ENCODE measurements around the gene FSCN2.

FSCN2 gene

DNA sequence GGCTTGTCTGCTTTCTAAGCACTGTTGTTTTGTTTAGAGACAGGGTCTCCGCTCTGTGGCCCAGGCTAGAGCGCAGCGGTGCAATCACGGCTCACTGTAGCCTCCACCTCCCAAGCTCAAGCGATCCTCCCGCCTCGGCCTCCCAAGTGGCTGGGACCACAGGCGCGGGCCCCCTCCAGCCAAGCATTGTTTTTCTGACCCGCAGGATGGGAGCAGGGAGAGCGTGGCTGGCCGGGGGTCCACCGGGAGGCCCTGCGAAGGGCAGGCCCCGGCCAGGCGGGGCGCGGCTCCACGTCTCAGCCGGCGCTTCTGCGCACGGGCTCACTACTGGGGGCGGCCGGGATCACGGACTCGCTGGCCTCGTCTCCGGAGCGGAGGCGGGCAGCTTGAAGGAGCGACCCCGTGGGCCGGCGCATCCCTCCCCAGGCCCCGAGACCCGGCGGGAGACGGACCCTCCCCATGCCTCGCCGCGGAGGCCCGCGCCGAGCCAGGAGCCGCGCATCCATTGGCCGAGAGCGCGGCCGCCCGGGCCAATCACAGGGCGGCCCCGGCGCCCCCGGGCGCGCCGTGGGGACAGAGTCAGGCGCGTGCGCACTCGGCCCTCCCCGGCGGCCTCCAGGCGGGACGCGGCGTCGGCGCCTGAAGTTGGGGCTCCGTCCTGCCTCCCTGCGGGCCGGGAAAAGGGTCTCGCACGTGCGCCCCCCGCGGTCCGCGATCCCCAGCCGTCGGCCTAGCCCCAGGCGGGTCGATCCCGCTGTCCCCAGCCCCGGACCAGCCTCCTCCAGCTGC lies 40.5 kb upstream of the FSCN2 start:
- no peaks in the 10 kb centered on the region for H3K79me2 ChIP-seq (ENCODE audit: insufficient read depth, low read depth)
- H4K20me1 ChIP-seq (ENCODE audit: insufficient read depth) = no peaks in the 10 kb centered on the region
- no peak overlapping the region for H2AFZ ChIP-seq (ENCODE audit: low read depth)
- TF ChIP-seq, protein P1, sequence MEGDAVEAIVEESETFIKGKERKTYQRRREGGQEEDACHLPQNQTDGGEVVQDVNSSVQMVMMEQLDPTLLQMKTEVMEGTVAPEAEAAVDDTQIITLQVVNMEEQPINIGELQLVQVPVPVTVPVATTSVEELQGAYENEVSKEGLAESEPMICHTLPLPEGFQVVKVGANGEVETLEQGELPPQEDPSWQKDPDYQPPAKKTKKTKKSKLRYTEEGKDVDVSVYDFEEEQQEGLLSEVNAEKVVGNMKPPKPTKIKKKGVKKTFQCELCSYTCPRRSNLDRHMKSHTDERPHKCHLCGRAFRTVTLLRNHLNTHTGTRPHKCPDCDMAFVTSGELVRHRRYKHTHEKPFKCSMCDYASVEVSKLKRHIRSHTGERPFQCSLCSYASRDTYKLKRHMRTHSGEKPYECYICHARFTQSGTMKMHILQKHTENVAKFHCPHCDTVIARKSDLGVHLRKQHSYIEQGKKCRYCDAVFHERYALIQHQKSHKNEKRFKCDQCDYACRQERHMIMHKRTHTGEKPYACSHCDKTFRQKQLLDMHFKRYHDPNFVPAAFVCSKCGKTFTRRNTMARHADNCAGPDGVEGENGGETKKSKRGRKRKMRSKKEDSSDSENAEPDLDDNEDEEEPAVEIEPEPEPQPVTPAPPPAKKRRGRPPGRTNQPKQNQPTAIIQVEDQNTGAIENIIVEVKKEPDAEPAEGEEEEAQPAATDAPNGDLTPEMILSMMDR (conservative IDR thresholded peaks at IDR 0.05; ENCODE audit: low read depth, low read length) = no peak
- no peak overlapping the region for H3K4me2 ChIP-seq
- no peak overlapping the region for H3K4me3 ChIP-seq (IDR thresholded peaks at IDR 0.05; ENCODE audit: insufficient read depth, low read depth, low read length)
- no peak overlapping the region for H3K9ac ChIP-seq
- no peaks in the 10 kb centered on the region for H3K36me3 ChIP-seq (ENCODE audit: insufficient read depth)
- peaks cover 6% of the 10 kb centered on the region for H3K4me1 ChIP-seq (ENCODE audit: low read depth, poor library complexity, severe bottlenecking)
- no peak overlapping the region for H3K27ac ChIP-seq
- peaks cover 74% of the 10 kb centered on the region for H3K27me3 ChIP-seq (ENCODE audit: insufficient read depth, low read depth)

DNA sequence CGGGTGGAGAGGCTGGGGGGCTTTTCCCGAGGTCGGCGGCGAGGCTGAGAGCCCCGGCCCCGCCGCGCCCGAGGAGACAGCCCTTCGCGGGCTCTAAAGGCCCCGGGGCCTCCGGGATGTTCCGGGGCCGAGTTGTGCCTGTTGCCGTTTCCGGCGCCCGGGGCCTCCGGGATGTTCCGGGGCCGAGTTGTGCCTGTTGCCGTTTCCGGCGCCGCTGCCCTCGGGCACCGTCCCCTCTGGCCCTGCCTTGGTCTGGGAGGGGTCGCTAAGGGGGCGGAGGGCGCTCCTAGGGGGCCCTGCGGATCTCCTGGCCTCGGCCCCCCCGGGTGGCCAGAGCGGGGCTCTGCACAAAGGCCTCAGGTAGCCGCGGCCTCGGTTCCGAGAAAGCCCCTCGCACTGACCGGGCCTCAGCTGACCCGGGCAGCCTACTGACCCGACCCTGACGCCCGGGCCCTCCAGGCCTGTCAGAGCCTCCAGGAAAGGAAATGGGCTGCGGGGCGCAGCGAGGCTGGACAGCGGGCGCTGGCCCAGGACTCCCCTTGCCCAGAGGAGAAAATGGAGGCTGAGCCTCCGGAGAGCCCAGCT lies 39.8 kb upstream of the FSCN2 start:
- Histone ChIP-seq H2AFZ (ENCODE audit: low read depth) (no peak overlapping the region), H4K20me1 (ENCODE audit: insufficient read depth) (no peaks in the 10 kb centered on the region), H3K27ac (no peak overlapping the region), H3K4me2 (no peak overlapping the region), H3K27me3 (ENCODE audit: insufficient read depth, low read depth) (peaks cover 74% of the 10 kb centered on the region), H3K4me3 (IDR thresholded peaks at IDR 0.05; ENCODE audit: insufficient read depth, low read depth, low read length) (no peak overlapping the region), H3K4me1 (ENCODE audit: low read depth, poor library complexity, severe bottlenecking) (peaks cover 6% of the 10 kb centered on the region), H3K9ac (no peak overlapping the region), H3K79me2 (ENCODE audit: insufficient read depth, low read depth) (no peaks in the 10 kb centered on the region), H3K36me3 (ENCODE audit: insufficient read depth) (no peaks in the 10 kb centered on the region)
- TF ChIP-seq, protein P1 (conservative IDR thresholded peaks at IDR 0.05; ENCODE audit: low read depth, low read length) = no peak

DNA sequence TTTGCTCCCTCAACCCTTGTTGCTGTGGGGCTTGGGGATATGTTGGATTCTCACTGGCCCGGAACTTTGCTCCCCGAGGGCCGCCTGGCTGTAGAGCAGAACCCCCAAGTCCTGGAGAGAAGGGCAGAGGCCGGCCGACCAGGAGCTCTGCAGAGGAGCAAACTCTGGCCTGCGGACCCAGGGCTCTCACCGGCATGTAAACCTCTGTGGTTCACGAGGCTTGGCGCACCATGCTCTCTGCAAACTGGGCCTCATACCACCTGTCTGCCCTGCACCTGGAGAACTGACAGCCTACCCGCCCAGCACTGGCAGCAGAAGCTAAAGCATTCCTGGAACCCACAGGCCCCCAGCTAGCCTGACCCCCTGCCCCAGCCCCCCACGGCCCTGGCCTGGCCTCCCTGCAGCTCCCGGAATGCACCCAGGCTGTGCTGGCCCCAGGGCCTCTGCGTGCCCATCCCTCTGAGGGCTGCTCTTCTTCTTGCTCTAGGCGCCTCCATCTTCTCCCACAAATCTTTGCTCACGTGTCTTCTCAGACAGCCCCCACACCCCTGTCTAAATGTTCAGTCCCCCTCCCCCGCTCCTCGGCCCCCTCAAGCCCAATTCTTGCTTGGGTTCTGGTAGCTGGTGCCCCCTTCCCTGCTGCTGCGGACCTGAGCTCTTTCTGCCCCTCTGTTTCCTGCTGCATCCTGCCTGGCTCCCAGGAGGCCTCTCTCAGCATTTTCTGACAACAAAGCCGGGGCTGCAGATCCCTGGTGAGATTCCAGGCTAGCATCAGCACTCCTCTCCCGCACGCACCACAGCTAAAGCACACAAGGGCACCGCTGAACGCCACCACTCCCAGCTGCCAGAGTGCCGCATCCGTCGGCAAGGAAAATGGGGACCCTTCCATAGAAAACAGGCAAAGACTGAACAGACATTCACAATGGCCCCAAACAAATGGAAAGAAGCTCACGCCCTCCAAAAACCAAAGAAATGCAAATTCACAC lies 38.9 kb upstream of the FSCN2 start:
- Histone ChIP-seq H3K4me3 (IDR thresholded peaks at IDR 0.05; ENCODE audit: insufficient read depth, low read depth, low read length) (no peak overlapping the region), H3K9ac (no peak overlapping the region), H3K4me1 (ENCODE audit: low read depth, poor library complexity, severe bottlenecking) (peaks cover 6% of the 10 kb centered on the region), H3K4me2 (no peak overlapping the region), H2AFZ (ENCODE audit: low read depth) (no peak overlapping the region), H3K27me3 (ENCODE audit: insufficient read depth, low read depth) (peaks cover 78% of the 10 kb centered on the region), H3K27ac (no peak overlapping the region), H4K20me1 (ENCODE audit: insufficient read depth) (no peaks in the 10 kb centered on the region), H3K79me2 (ENCODE audit: insufficient read depth, low read depth) (no peaks in the 10 kb centered on the region), H3K36me3 (ENCODE audit: insufficient read depth) (no peaks in the 10 kb centered on the region)
- TF ChIP-seq, protein P1 (conservative IDR thresholded peaks at IDR 0.05; ENCODE audit: low read depth, low read length) = no peak
